GM12872 (cell line): Measurements from ENCODE around the gene TCEAL4.

Experiments used
- TF ChIP-seq, protein P1 (sequence below): IDR thresholded peaks from 3 replicates; pipeline ENCODE4 v1.5.1; 2011; ENCODE audit warnings: low read depth, mild to moderate bottlenecking, low read length, moderate library complexity; ENCODE audit not compliant: insufficient read depth

TCEAL4 gene

GRCh38 chrX:103607364-103608305 lies 22.3 kb downstream of the TCEAL4 start, which contains the start of gene TCEAL3:
Gene TCEAL3, plus strand, starts transcription at chrX:103607963. Its CDS starts 1,102 bp downstream, at chrX:103609065.
- TF ChIP-seq, protein P1, sequence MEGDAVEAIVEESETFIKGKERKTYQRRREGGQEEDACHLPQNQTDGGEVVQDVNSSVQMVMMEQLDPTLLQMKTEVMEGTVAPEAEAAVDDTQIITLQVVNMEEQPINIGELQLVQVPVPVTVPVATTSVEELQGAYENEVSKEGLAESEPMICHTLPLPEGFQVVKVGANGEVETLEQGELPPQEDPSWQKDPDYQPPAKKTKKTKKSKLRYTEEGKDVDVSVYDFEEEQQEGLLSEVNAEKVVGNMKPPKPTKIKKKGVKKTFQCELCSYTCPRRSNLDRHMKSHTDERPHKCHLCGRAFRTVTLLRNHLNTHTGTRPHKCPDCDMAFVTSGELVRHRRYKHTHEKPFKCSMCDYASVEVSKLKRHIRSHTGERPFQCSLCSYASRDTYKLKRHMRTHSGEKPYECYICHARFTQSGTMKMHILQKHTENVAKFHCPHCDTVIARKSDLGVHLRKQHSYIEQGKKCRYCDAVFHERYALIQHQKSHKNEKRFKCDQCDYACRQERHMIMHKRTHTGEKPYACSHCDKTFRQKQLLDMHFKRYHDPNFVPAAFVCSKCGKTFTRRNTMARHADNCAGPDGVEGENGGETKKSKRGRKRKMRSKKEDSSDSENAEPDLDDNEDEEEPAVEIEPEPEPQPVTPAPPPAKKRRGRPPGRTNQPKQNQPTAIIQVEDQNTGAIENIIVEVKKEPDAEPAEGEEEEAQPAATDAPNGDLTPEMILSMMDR, result no peak

- TF ChIP-seq, protein P1, result no peak
Observed at GRCh38 chrX:103608306-103608963, 23.1 kb downstream of the TCEAL4 start.

GRCh38 chrX:103610282-103610681 lies 25.0 kb downstream of the TCEAL4 start:
- TF ChIP-seq, protein P1, result no peak

- TF ChIP-seq, protein P1, result no peak
Observed at GRCh38 chrX:103613362-103613890, 28.1 kb downstream of the TCEAL4 start.

DNA sequence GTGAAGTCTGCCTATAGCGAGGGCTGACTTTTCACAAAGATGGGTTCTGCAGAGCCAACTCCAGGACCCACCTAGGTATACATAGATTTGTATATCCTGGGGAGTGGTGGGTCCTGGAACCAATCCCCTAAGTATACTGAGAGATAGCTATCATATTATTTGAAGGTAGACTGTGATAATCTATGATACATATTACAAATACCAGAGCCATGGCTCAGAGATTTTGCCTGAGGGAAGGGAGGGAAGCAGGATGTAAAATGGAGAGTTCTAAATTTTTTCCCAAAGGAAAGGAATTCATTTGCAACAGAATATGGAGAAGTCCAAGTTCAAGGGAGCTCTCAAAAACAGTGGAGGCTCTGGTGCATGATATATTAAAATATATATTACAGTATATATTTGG lies 29.7 kb downstream of the TCEAL4 start:
- TF ChIP-seq, protein P1, result no peak

- TF ChIP-seq, protein P1, result no peak
Observed at GRCh38 chrX:103615781-103616371, 30.6 kb downstream of the TCEAL4 start.
